Non-pigmented ciliary epithelial cell (primary cell): ENCODE results near the gene NOTCH2.

ENCODE experiments used
- DNase-seq: peaks from one replicate; pipeline ENCODE4 v3.0.0-alpha.2; 2010; ENCODE audit warnings: low read depth

NOTCH2 gene

DNA sequence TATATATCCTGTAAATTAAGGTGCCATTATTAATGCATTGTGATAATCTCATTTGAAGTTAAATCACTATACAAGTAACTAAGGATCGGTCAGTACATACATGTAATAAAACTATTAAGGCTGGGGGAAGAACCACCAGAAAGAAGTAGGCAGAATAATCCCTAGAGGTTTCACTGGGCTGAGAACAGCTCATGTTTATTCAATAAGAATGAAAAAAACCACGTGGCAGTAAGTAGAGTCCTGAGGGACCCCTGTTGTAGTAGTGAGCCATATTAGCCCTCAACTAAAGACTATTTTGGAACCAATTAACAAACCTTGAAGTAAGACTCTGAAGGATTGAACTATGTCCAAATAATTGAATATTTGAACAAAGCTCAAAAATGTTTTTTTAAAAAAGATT, 126.2 kb downstream of the NOTCH2 start:
- DNase-seq, result no peak

DNA sequence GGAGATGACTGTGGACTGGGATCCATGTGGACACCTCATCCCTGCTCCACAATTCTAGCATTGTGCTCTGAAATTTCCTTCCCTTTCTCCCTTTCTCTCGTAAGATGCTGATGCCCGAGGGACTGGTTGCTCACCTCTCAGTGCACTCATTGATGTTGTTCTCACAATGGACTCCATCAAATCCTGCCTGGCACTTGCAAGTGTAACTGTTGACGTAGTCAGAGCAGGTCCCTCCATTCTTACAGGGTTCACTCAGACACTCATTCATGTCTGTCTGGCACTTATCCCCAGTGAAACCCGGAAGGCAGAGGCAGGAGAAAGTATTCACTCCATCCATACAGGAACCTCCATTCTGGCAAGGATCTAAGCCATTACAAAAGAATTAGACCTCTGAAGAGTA, 128.1 kb downstream of the NOTCH2 start:
- DNase-seq, result no peak

DNA sequence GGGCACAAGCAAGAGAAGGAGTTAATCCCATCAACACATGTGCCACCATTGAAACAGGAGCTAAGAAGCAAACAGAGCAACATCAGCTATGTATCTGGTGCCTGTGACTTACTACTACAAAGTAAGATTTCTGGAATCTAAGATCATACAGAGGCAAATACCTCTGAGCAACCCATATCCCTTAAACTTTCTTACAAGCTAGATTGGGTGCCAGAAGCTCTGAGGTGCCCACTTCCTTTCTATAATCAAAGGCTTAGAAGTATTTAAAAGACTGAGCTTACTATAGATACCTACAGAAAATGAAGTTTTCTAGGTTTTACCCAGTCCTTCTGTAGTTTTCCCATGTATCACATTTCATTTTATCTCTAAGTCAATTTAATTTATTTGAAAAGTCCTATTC, 128.8 kb downstream of the NOTCH2 start:
- no peak for DNase-seq

DNA sequence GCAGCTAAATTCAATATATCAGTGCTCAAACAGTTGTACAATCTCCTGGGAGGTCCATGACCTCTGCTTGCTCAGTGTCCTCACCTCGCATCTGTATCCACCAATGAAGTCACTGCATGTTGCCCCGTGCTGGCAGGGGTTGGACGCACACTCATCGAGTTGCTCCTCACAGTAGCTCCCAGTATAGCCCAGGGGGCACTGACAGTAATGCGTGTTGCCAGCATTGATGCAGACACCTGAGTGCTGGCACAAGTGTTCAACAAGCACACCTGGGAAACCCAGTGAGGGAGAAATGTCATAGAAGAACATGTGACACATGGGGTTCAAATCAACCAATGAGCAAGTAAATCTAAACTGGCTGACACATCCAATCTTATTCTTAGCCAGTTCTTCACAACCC, 132.3 kb downstream of the NOTCH2 start:
- no peak for DNase-seq

DNA sequence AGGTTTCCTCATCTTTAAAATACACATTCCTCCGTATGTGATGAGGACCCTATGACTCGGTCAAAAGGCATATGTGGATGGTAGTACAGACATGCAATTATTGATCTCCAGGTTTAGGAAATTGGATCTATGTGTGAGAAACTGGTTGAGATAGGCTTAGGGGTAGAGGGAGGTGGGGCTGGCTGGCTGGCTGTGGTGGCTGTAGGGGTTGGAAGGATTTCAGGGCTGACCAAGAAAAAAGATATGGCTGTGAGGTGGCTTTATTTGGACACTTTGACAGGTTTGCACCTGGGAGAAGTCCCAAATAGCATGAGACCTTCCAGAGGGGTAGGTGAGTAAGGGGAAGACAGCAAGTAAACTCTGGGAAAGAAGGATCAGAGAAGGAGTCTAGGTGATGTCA, 133.5 kb downstream of the NOTCH2 start:
- no peak for DNase-seq

DNA sequence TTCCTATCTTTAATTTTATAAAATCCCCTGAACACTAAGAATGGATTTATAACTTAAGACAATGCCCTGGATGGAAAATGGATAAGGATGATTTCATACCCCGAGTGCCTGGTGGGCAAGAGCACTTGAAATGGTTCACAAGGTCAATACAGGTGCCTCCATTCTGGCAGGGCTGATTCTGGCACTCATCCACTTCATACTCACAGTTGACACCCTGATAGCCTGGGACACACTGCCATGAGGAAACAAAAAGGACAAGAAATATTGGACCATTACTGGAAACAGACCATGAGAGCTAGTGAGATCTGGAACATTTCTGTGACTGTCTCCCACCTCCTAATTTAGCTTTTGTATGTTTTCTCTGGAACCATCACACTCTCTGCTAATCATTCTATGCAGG, 134.1 kb downstream of the NOTCH2 start:
- DNase-seq, result no peak

DNA sequence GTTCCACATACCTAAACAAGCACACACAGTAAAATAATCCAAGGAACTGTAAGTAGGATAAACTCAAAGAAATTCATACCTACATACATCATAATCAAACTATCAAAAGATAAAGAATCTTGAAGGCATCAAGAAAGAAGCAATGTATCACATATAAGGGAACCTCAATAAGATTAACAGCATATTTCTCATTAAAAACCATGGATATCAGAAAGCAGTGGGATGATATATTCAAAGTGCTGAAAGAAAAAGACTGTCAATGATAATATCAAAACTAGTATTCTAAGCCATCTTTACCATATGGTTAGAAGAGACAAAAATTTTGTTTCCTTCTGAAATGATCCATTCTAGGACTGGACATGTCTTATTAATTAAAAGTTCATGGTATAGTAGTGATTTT, 136.1 kb downstream of the NOTCH2 start:
- DNase-seq, result no peak

DNA sequence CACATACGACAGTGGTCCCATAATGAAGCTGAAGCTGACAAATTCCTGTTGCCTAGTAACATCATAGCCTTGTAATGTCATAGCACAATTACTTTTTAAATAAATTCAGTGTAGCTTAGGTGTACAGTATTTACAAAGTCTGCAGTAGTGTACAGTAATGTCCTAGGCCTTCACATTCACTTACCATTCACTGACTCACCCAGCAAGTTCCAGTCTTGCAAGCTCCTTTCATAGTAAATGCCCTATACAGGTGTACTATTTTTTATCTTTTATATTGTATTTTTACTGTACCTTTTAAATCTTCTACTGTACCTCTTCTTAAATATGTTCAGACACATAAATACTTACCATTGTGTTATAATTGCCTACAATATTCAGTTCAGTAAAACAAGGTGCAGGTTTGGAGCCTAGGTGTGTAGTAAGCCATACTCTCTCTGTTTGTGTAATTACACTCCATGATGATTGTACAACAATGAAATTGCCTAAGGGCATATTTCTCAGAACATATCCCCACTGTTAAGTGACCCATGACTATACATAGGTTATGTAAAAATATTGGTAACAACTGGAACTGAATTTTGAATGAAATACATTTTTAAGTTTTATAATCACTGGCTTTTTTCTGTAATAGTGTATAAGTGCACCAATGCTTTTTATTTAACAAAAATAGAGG, 139.7 kb downstream of the NOTCH2 start:
- no peak for DNase-seq

DNA sequence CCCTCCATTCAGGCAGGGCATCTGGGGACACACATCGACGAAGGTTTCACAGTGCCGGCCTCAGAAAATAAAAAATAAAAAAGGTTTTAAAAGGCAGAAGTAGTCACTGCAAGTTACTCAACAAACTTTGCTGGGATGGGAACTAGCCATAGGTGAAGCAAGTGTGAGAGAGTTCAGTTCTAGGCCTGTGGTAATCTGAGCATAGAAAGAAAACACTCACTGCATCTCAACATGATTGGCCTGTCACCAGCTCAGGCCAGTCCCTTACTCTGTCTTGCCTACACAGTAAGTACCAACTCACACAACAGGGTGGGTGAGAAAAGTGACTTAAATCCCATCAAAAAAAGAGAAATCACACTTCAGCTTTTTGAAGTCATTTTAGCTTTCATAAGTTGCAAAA, 142.9 kb downstream of the NOTCH2 start:
- no peak for DNase-seq

DNA sequence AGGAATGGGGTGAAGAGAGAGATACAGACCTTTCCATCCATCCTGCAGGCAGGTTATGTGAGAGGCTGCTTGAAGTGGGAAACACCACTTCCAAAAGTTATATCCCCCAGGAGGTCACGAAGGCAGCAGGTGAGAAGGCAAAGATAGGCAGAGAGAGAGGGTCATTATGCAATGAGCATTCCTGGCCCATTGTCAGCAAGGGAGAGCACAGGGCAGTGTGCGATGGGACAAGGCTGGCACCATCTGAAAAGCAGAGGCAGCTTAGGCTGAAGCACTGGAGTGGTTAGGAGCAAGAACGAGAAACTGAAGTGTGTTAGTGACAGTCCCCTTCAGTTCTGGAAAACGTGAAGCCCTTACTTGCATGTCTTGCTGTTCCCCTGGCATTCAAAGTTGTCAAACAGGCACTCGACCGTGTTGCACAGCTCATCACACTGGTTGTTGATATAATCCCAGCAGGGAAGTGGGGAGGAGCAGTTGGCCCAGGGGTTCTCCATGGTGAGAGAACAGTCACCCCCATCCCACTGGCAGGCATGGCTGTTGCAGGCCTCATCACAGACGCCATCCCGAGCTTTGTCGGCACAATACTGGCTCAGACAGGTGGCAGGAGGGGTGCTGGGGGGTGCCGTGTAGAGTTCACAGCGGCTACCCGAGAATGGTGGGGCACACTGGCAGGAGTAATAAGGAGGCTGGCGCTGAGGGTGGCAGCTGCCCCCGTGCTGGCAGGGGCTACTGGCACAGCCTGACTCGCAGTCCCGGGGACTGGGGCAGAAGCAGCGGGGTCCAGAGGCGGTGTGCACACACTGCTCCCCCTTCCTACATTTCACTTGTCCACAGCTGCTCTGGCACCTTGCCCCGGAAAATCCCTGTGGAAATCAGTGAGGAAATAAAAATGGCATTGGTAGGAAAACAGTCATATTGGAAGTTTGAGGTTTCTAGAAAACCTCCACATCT, 144.2 kb downstream of the NOTCH2 start:
- DNase-seq, result no peak

DNA sequence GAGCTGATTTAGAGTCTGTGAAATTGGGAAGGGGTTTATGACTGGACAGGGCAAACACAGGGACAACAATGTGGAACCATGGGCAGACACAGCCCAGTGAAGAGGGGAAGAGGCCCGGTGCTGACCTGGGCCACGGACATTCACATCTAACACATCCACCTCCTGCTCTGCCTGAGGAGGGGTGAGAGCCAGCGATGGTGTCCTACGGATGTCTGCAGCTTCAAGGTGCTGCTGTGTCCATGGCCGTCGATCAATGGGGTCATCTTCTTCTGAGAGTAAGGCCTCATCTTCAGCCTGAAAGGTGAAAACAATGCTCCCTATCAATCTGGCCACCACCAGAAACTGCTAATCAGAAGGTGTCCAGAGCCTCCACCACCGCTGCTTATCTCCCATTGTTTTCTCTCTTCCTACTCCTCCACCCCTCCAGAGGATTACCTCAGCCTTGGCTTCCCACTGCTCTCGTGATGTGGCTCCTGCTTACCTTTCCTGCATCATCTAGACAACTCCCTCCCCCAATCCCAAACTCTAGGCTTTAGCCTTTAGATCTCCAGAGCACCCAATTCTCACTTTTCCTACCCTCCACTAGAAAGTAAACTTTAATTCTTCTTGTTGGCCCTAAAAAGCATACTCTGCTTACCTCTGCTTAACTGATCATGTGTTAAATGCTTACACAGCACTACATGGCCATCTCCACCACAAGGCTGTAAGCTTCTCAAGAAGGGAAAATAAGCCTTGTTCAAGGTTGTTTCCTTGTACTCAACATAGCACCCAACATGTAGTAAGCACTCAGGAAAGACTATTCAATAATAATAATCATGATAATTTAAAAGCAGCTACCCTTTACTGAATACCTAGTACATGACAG, 149.1 kb downstream of the NOTCH2 start:
- no peak for DNase-seq

DNA sequence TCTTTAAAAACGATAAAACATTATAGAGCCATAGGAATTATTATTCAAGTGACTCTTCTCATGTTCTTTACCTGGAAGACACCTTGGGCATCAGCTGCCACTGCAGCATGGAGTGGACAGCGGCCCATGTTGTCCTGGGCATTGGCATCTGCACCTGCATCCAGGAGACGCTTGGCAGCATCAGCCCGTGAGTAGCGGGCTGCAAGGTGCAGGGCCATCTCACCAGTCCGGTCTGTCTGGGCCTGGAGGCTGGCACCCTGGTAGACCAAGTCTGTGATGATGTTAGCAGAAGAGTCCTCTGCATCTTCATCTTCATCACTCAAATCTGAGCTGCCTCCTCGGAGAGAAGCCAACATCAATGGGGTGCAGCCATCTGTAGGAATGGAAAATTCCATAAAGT, 150.2 kb downstream of the NOTCH2 start:
- no peak for DNase-seq

DNA sequence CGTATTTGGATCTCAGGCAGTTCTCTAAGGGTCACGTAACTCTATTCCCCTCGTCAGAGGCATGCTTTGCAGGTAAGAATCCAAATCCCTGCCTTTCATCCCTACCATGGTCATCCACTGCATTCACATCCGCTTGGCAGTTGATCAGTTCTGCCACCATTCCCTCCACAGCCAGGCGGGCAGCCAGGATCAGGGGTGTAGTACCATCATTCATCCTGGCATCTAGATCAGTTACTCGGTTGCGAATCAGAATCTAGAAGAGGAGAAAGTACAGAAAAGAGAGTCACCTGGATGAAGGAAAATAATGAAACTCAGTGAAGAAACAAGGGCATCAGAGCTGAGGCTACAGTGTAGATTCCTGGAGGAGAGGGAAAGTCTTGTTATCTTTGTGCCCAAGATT, 151.2 kb downstream of the NOTCH2 start:
- no peak for DNase-seq

DNA sequence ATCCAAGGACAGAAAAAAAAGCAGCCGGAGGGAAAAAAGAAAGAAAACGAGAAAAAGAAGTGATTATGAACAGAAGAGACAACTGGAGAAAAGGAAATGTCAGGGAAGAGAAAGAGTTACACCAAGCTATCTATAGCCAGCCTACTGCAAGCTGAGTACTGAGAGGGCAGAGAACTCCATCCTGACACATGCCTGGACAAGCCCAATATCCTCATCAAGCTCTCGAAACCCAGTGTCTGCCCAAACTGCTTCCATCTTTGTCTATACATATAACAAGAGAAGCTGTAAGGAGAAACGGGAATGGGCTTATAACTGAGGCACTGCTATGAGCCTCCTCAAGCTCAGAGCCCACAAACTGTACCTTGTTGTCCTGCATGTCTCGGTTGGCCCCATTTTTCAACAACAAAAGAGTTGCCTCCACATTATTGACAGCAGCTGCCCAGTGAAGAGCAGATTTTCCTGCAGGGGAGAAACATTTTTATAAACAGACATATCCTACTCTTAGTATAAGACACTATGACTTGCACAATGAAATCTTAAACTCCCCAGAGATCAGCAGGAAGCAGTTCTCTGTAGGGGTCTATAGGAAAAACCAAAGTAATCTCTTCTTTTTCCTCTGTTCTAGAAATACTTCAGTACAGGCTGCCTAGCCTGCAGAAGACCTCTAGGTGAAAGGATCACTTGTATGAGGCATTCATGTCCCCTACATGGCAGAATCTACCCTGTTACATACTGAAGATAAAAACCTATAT, 152.0 kb downstream of the NOTCH2 start:
- DNase-seq, result no peak

DNA sequence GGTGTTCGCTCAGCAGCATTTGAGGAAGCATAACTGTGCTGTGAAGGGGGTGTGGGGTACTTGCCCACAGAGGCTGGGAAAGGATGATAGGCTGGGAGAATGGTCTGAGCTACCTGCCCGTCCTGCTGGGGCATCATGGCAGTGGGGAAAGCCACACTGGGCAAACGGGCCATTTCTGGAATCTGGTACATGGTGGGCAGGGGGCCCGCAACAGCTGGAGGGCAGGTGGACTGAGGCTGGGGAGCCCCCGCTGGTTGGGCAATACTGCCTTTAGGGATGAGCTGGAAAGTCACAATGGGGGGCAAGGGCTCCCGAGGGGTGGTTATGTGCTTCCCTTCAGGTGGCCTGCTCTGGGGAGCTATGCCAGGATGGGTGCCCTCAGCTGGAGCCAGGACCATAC, 153.9 kb downstream of the NOTCH2 start:
- no peak for DNase-seq

DNA sequence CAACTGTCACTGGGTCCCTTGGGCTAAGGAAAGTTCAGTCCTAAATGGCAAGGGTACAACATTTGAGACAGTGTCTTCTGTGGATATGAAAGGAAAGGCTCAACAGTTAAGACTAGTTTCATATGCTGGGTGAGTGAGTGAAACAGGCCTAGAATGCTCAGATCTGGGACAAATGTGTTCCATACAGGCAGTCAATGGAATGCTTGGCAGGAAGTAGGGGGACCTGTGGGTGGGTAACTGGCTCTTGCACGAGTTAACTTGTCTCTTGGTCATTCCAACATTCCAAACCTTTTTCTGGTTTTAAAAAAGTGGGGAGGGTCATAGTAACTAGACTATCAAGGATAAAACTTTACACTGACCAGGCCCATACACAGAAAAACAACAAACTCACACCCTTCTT, 155.4 kb downstream of the NOTCH2 start:
- no peak for DNase-seq

DNA sequence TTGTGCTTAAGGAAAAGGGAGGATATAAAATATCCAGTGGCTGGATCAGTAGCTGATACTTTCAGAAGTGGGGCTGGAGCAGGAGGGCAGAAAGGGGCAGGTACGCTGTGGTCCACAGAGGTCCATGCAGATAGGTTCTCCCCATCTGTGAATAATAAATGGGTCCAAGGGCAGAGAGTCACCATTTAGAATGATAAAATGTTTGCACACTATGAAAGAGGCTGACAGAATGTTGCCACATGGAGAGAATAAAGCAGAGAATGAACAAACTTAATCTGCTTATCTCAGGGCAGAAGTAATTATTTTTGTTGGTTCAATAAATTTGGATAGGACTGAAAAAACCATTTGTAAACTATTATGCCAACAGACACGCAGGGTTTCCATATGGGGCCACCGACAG, 156.5 kb downstream of the NOTCH2 start:
- DNase-seq, result no peak

DNA sequence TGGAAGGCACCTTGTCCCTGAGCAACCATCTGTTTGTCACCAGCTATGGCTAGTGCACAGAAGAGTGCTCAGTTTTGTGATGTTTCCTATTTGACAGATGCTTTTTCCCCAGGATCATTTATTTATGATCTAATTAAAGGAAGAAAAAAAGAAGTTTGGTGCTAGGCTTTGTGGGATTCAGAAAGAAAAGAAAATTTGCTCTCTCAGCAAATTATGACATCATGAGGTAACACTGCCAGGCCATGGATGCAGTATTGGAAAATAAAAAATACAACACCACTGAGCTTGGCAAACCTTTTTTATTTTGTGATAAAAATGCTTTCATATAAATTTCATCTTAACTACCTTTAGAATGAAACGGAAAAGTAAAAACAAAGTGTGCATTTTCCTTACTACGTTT, 157.7 kb downstream of the NOTCH2 start:
- no peak for DNase-seq

DNA sequence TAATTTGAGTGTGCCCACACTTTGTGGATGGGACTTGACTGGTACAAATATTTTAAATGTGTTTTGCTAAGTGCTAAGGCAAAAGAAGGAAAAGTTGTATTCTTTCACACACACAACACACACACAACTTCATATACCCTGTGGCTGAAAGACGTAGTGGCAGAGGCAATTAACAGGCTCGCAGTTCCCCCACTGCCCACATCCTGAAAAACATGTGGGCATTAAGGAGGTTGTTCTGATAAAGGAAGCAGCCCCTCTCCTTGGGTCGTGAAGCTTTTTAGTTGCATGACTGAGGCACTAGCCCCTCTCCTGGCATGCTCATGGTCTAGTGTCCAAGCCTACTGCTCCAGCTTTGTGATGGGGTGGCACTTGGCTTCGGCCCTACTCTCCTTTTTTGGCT, 158.8 kb downstream of the NOTCH2 start:
- no peak for DNase-seq

DNA sequence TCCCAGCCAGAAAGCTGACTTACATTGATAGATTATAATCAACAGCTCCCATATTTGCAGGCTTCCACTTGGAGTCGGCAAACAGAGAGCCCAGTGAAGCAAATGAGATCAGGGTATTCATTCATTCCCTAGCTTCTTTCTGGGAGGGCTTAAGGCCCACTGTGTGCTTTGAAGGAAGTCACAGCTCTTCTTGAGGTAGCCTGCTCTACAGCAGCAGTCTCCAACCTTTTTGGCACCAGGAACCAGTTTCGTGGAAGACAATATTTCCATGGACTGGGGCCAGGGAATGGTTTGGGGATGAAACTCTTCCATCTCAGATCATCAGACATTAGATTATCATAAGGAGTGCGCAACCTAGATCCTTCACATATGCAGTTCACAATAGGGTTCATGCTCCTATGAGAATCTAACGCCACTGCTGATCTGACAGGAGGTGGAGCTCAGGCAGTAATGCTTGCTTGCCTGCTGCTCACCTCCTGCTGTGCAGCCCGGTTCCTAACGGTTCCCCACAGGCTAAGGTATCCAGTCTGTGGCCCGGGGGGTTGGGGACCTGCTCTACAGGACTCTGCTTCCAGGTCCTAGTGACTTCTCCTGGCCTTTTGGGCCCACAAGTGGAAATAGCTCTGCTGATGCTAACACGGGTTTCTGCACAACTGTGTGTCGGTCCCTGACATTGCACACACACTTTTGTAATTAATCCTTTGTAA, 159.4 kb downstream of the NOTCH2 start:
- no peak for DNase-seq

DNA sequence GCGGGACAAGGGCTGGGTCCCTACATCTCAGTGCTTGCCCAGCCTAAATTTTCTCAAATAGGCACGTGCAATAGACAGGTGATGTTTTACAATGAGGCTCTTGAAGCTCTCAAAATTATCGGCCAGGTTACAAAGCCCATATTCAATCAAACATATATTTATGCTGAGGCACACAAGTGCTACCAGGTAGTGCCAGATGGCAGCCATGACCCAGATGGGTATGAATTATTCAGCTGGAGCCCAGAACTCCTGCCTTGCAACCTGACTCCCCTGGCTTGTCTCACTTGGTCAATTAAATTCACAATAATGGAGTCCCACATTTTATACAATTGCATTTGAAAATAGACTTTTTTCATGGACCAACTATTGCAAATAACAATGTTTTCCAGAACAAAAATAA, 160.8 kb downstream of the NOTCH2 start:
- DNase-seq, result no peak
